HEK293 (cell line): ENCODE data around the gene CSRP1.
A peak's percentile ranks its signal among the peaks of the same experiment; 100 is the strongest.

Source experiments
- CTCF ChIA-PET: fragments of 350-600 bp; formaldehyde crosslinking; extraction: SDS; loops from one replicate; lab custom pipeline; 2021; ENCODE audit warnings: antibody characterized with exemption; lab: Yijun Ruan, JAX
- POLR2A ChIA-PET: fragments of 300-600 bp; formaldehyde crosslinking; extraction: SDS; loops from one replicate; lab custom pipeline; 2020; ENCODE audit warnings: antibody characterized with exemption, inconsistent platforms; lab: Yijun Ruan, JAX
- H3K27ac ChIP-seq: fragments of 200-500 bp; sonication (Bioruptor generic); 2 replicates; pipeline ENCODE4 v1.5.1; 2014; ENCODE audit warnings: low read depth, low read length, control low read depth, inconsistent platforms; ENCODE audit errors: extremely low read depth
- H3K36me3 ChIP-seq, 2 experiments: fragments of 200-500 bp in 1 of 2; sonication (Bioruptor generic) in 1 of 2; 1 replicate in 1 of 2; 2 replicates in 1 of 2; pipeline ENCODE4 v1.5.1; 2014 to 2017; ENCODE audit warnings: inconsistent platforms in 2 of 2, low read length in 2 of 2; ENCODE audit not compliant: control insufficient read depth in 2 of 2, insufficient read depth in 1 of 2
- H3K4me1 ChIP-seq: fragments of 200-500 bp; sonication (Bioruptor generic); 2 replicates; pipeline ENCODE4 v1.5.1; 2014; ENCODE audit warnings: mild to moderate bottlenecking, low read length, inconsistent platforms; ENCODE audit not compliant: control insufficient read depth, insufficient read depth
- H3K4me3 ChIP-seq: 2 replicates; pipeline ENCODE4 v1.5.1; 2011; ENCODE audit warnings: low read depth, mild to moderate bottlenecking, control low read depth, low read length, moderate library complexity
- H3K9me3 ChIP-seq: fragments of 200-500 bp; sonication (Bioruptor generic); 2 replicates; pipeline ENCODE4 v1.5.1; 2014; ENCODE audit warnings: low read depth, low read length, inconsistent platforms; ENCODE audit not compliant: control insufficient read depth, insufficient read depth
- BCL11B ChIP-seq: fragments of 450-650 bp; formaldehyde crosslinking; IDR thresholded peaks from 2 replicates; pipeline ENCODE4 v1.5.1; 2016; ENCODE audit warnings: low read depth, missing biosample characterization, missing genetic modification characterization
- GFI1B ChIP-seq: fragments of 450-650 bp; formaldehyde crosslinking; IDR thresholded peaks from 2 replicates; pipeline ENCODE4 v1.5.1; 2016; ENCODE audit warnings: missing biosample characterization, missing genetic modification characterization
- KLF16 ChIP-seq: fragments of 450-650 bp; formaldehyde crosslinking; IDR thresholded peaks from 2 replicates; pipeline ENCODE4 v1.5.1; 2017; ENCODE audit warnings: missing biosample characterization, missing genetic modification characterization
- MEIS1 ChIP-seq: sonication (generic); formaldehyde crosslinking; IDR thresholded peaks from 2 replicates; pipeline ENCODE4 v1.8.1; 2022; ENCODE audit warnings: missing genetic modification reagents, mild to moderate bottlenecking, borderline replicate concordance
- PRDM1 ChIP-seq: fragments of 450-650 bp; formaldehyde crosslinking; IDR thresholded peaks from 2 replicates; pipeline ENCODE4; 2016; ENCODE audit warnings: missing biosample characterization, missing genetic modification characterization
- PRDM4 ChIP-seq: fragments of 450-650 bp; formaldehyde crosslinking; IDR thresholded peaks from 2 replicates; pipeline ENCODE4 v1.5.1; 2017; ENCODE audit warnings: missing biosample characterization, missing genetic modification characterization
- SCRT2 ChIP-seq: fragments of 450-650 bp; formaldehyde crosslinking; IDR thresholded peaks from 2 replicates; pipeline ENCODE4 v1.5.1; 2016; ENCODE audit warnings: missing biosample characterization, missing genetic modification characterization
- TSHZ1 ChIP-seq: fragments of 450-650 bp; formaldehyde crosslinking; IDR thresholded peaks from 2 replicates; pipeline ENCODE4 v1.5.1; 2016; ENCODE audit warnings: missing biosample characterization, missing genetic modification characterization, borderline replicate concordance
- ZEB2 ChIP-seq: fragments of 450-650 bp; formaldehyde crosslinking; IDR thresholded peaks from 2 replicates; pipeline ENCODE4 v1.5.1; 2016; ENCODE audit warnings: missing biosample characterization, missing genetic modification characterization
- ZNF157 ChIP-seq: fragments of 450-650 bp; formaldehyde crosslinking; IDR thresholded peaks from 2 replicates; pipeline ENCODE4 v1.5.1; 2016; ENCODE audit warnings: missing biosample characterization, missing genetic modification characterization
- ZNF174 ChIP-seq: fragments of 450-650 bp; formaldehyde crosslinking; IDR thresholded peaks from 2 replicates; pipeline ENCODE4 v1.5.0; 2017; ENCODE audit warnings: missing biosample characterization, mild to moderate bottlenecking, missing genetic modification characterization
- ZNF280C ChIP-seq: fragments of 450-650 bp; formaldehyde crosslinking; IDR thresholded peaks from 2 replicates; pipeline ENCODE4 v1.5.1; 2016; ENCODE audit warnings: missing biosample characterization, missing genetic modification characterization
- ZNF311 ChIP-seq: fragments of 450-650 bp; formaldehyde crosslinking; IDR thresholded peaks from 2 replicates; pipeline ENCODE4 v1.5.1; 2017; ENCODE audit warnings: missing biosample characterization, missing genetic modification characterization, borderline replicate concordance
- ZNF335 ChIP-seq: fragments of 450-650 bp; formaldehyde crosslinking; conservative IDR thresholded peaks from 2 replicates; pipeline ENCODE4 v1.5.1; 2016; ENCODE audit warnings: missing biosample characterization, missing genetic modification characterization
- ZNF362 ChIP-seq: fragments of 450-650 bp; formaldehyde crosslinking; IDR thresholded peaks from 2 replicates; pipeline ENCODE4 v1.5.1; 2016; ENCODE audit warnings: missing biosample characterization, missing genetic modification characterization
- ZNF394 ChIP-seq: fragments of 450-650 bp; formaldehyde crosslinking; IDR thresholded peaks from 2 replicates; pipeline ENCODE4 v1.5.1; 2016; ENCODE audit warnings: missing biosample characterization, missing genetic modification characterization, mild to moderate bottlenecking, moderate library complexity, borderline replicate concordance
- ZNF416 ChIP-seq: fragments of 450-650 bp; formaldehyde crosslinking; IDR thresholded peaks from 2 replicates; pipeline ENCODE4 v1.5.1; 2016; ENCODE audit warnings: missing biosample characterization, missing genetic modification characterization
- ZNF514 ChIP-seq: fragments of 450-650 bp; formaldehyde crosslinking; IDR thresholded peaks from 2 replicates; pipeline ENCODE4 v1.5.1; 2016; ENCODE audit warnings: missing biosample characterization, missing genetic modification characterization
- ZNF544 ChIP-seq: fragments of 450-650 bp; formaldehyde crosslinking; IDR thresholded peaks from 2 replicates; pipeline ENCODE4 v1.5.0; 2017; ENCODE audit warnings: missing biosample characterization, missing genetic modification characterization
- ZNF548 ChIP-seq: fragments of 450-650 bp; formaldehyde crosslinking; IDR thresholded peaks from 2 replicates; pipeline ENCODE4 v1.5.1; 2016; ENCODE audit warnings: missing biosample characterization, missing genetic modification characterization
- ZNF549 ChIP-seq: fragments of 450-650 bp; IDR thresholded peaks from 2 replicates; pipeline ENCODE4 v1.5.1; 2018; ENCODE audit warnings: missing biosample characterization, missing genetic modification characterization, mild to moderate bottlenecking, inconsistent platforms, moderate library complexity
- ZNF670 ChIP-seq: fragments of 450-650 bp; formaldehyde crosslinking; IDR thresholded peaks from 2 replicates; pipeline ENCODE4 v1.5.1; 2016; ENCODE audit warnings: missing biosample characterization, missing genetic modification characterization, low read depth
- ZNF777 ChIP-seq: fragments of 450-650 bp; formaldehyde crosslinking; IDR thresholded peaks from 2 replicates; pipeline ENCODE4 v1.5.1; 2017; ENCODE audit warnings: missing biosample characterization, missing genetic modification characterization, borderline replicate concordance
- ZNF792 ChIP-seq: fragments of 450-650 bp; formaldehyde crosslinking; IDR thresholded peaks from 2 replicates; pipeline ENCODE4 v1.5.1; 2016; ENCODE audit warnings: missing biosample characterization, missing genetic modification characterization
- ZSCAN4 ChIP-seq: fragments of 450-650 bp; formaldehyde crosslinking; IDR thresholded peaks from 2 replicates; pipeline ENCODE4 v1.5.1; 2017; ENCODE audit warnings: missing biosample characterization, missing genetic modification characterization
- ZXDB ChIP-seq: fragments of 450-650 bp; formaldehyde crosslinking; IDR thresholded peaks from 2 replicates; pipeline ENCODE4 v1.5.1; 2016; ENCODE audit warnings: missing biosample characterization, missing genetic modification characterization

The CSRP1 gene

GRCh38 chr1:201539561-201540431 lies 32.9 kb upstream of the CSRP1 start:
- H3K4me3 ChIP-seq = peak overlapping the region; percentile 54
- POLR2A ChIA-PET = interaction anchor here (0.8 to 1.4 kb wide), 6 partner anchors 8 to 290 kb away, joined by 3 to 7 read pairs (median 3); partner anchors contain the start of gene PHLDA3
- peaks cover 4% of the 10 kb centered on the region; the same call in 1 of the 2 replicates for H3K4me1 ChIP-seq
- CTCF ChIA-PET = interaction anchor here (0.8 to 1.8 kb wide), 6 partner anchors 9 to 253 kb away, joined by 3 to 9 read pairs (median 6); no protein-coding TSS in a partner anchor
- H3K9me3 ChIP-seq = no peaks in the 10 kb centered on the region
- H3K36me3 ChIP-seq = no peaks in the 10 kb centered on the region
- peak overlapping the region; percentile 48; the same call in 1 of the 2 replicates for H3K27ac ChIP-seq
- TF ChIP-seq ZNF792 (no peak), SCRT2 (tag by site-specific recombination) (no peak), ZNF549 (tag by site-specific recombination) (no peak), MEIS1 (CRISPR knock-in tag) (no peak), PRDM1 (peak; percentile 92), ZNF174 (no peak), ZNF311 (tag by site-specific recombination) (no peak), BCL11B (tag by site-specific recombination) (0 out of 2 replicates have a peak, but pooled peaks have one; percentile 8), TSHZ1 (tag by site-specific recombination) (no peak), ZSCAN4 (tag by site-specific recombination) (peak; percentile 6; the same call in 1 of the 2 replicates), ZNF544 (no peak), ZNF514 (tag by site-specific recombination) (no peak), ZNF335 (peak; percentile 90), ZNF157 (tag by site-specific recombination) (no peak), GFI1B (tag by site-specific recombination) (no peak), ZNF548 (tag by site-specific recombination) (no peak), ZNF280C (tag by site-specific recombination) (no peak), ZXDB (0 out of 2 replicates have a peak, but pooled peaks have one; percentile 17), ZNF777 (no peak), ZEB2 (tag by site-specific recombination) (peak; percentile 85; the same call in 1 of the 2 replicates), ZNF394 (tag by site-specific recombination) (peak; percentile 36; the same call in 1 of the 2 replicates), ZNF670 (tag by site-specific recombination) (no peak), PRDM4 (no peak), ZNF362 (no peak), ZNF416 (tag by site-specific recombination) (no peak), KLF16 (tag by site-specific recombination) (0 out of 2 replicates have a peak, but pooled peaks have one; percentile 39)
